Measurements from ENCODE around the gene RAI1.

DNA sequence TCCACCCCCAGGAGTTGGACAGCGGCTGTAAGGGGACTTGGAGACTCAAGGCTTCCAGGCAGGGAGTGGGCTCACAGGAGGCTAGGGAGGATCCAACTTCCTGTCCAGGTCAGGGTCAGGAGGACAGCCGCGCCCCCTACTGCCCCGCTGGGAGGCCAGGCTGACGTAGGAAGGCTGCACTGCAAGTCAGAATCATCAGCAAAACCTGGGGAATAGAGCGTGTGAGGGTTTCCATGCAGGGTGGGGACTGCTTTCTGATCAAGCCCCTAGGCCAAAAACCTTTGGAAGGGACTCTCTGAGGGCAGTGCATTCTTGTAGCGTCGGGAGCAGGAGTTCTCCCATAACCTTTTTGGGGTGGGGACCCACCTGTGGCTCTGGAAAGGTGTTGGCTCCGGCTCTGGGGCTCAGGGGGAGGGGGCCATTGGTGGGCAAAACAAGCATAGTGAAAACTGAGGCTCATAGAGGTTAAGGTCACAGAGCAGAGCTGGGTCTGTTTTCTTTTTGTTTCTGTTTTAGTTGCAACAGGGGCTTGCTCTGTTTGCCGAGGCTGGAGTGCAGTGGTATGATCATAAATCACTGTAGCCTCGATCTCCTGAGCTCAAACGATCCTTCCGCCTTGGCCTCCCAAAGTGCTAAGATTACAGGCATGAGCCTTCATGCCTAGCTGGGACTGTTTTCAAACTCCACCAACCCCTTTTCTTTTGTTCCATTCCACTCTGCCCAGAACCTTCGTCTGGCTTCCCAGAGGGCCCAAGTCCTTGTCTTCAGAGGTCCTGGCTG lies 22.1 kb downstream of the RAI1 start:
- TF ChIP-seq NFRKB (IDR thresholded peaks at IDR 0.05) (no peak), TARDBP (IDR thresholded peaks at IDR 0.05) (no peak), SUZ12 (IDR thresholded peaks at IDR 0.05) (no peak), BHLHE40 (IDR thresholded peaks at IDR 0.05; ENCODE audit: borderline replicate concordance) (no peak), ZNF384 (IDR thresholded peaks at IDR 0.05) (no peak)
- TF ChIP-seq, protein P1, sequence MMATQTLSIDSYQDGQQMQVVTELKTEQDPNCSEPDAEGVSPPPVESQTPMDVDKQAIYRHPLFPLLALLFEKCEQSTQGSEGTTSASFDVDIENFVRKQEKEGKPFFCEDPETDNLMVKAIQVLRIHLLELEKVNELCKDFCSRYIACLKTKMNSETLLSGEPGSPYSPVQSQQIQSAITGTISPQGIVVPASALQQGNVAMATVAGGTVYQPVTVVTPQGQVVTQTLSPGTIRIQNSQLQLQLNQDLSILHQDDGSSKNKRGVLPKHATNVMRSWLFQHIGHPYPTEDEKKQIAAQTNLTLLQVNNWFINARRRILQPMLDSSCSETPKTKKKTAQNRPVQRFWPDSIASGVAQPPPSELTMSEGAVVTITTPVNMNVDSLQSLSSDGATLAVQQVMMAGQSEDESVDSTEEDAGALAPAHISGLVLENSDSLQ (IDR thresholded peaks at IDR 0.05), result peak; percentile 80

All from HEK293T (cell line).